Left lung (tissue), 10 donors: ENCODE results near the gene RNF32. TPM values are rescaled to one million over a fixed set of nuclear protein-coding genes. Genes with fewer than 3 reads are reported as not detected.
"Not testable (repeated sequence)": the region's sequence is repeated elsewhere in the genome, so short reads cannot be mapped to it uniquely, and the experiment has no call there.

Source experiments
- ATAC-seq: fragments of 200-7000 bp; cut with Tn5 transposase; one replicate; pipeline ENCODE4 v1.9.1; 2020; ENCODE audit warnings: moderate library complexity
- DNase-seq, 4 donors: peaks; one replicate each; pipeline ENCODE4 v3.0.0-alpha.2; 2013 to 2020
- H3K27ac ChIP-seq, 2 donors: fragments of 200-600 bp; sonication (generic) in 1 of 2; one replicate each; pipeline versions ENCODE4 v1.5.0 to v1.8.0; 2020 to 2021
- H3K27me3 ChIP-seq, 2 donors: fragments of 200-600 bp; sonication (generic) in 1 of 2; one replicate each; pipeline versions ENCODE4 v1.5.0 to v1.8.0; 2020 to 2021
- H3K36me3 ChIP-seq, 2 donors: fragments of 200-600 bp; sonication (generic) in 1 of 2; one replicate each; pipeline versions ENCODE4 v1.5.0 to v1.8.0; 2020 to 2021
- H3K4me1 ChIP-seq, 2 donors: fragments of 200-600 bp; one replicate each; pipeline ENCODE4 v1.8.0; 2021
- H3K4me3 ChIP-seq, 2 donors: fragments of 200-600 bp; sonication (generic) in 1 of 2; one replicate each; pipeline versions ENCODE4 v1.5.0 to v1.8.0; 2020 to 2021; ENCODE audit warnings: mild to moderate bottlenecking in 1 of 2
- H3K9me3 ChIP-seq, 2 donors: fragments of 200-600 bp; sonication (generic) in 1 of 2; one replicate each; pipeline versions ENCODE4 v1.5.0 to v1.8.0; 2020 to 2021
- CTCF ChIP-seq, 2 donors: fragments of 200-600 bp; sonication (generic) in 1 of 2; IDR thresholded peaks; one replicate each; pipeline versions ENCODE4 v1.5.0 to v1.8.0; 2021; ENCODE audit warnings: antibody characterized with exemption in 2 of 2
- intact Hi-C, 2 donors: fragments of 100-400 bp; cut with DNase I; formaldehyde crosslinking; loops; one replicate each; pipeline versions ENCODE4 v1.11.2 to v1.14.2; 2022
- polyA plus RNA-seq, 6 donors: library from polyadenylated mRNA; unstranded; fragments of 120-200 nt; gene quantifications; one replicate each; pipeline ENCODE4 v1.2.1, GENCODE V29; 2013; ENCODE audit not compliant: insufficient read length in 6 of 6
- total RNA-seq, 2 donors: library from RNA; stranded (reverse); fragmentation: NEBNext Ultra II Directional; extraction: Animal tissue kit (Norgen Biotek cat#: 25700); gene quantifications; one replicate each; pipeline ENCODE4 v1.2.1, GENCODE V29; 2021
- donor health status: DM: no; HTN: yes; CAD: no.
- donor health status: DM: no; HTN: no; CAD: no.

RNF32 gene
- total and polyA plus RNA-seq, 8 donors, result 0.85 to 7.3 (median 5.1) TPM

DNA sequence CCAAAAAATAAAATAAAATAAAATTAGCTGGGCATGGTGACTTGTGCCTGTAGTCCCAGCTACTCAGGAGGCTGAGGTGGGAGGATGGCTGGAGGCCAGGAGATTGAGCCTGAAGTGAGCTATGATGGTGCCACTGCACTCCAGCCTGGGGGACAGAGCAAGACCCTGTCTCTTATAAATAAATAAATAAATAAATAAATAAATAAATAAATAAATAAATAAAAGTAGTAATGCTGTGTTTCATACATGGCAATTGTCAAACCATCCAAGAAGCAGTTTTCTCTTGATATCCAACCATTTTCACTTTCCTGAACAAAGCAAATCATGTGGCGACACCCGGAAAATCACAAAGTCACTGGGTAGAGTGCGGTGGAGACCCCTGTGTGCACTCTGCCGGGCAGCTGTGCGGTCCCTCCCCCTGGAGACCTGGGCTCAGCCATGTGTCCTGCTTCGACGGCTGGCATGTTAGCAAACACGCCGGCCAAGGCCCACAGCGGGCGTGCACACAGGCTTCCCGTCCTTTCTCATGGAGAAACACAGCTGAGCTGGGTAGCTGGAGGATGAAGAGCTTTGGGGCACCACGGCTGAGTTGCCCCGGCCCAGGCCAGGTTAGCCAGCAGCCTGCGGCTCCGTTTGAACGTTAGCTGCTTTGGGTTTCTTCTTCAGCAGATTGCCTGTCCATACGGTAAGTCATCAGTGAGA is 22.3 kb upstream of the RNF32 start:
- Histone ChIP-seq H3K4me3 (no peak overlapping the region), H3K36me3 (no peaks in the 10 kb centered on the region), H3K27me3 (peaks cover 0 to 33% of the 10 kb centered on the region in 2 donors), H3K4me1 (no peaks in the 10 kb centered on the region), H3K27ac (no peak overlapping the region), H3K9me3 (no peaks in the 10 kb centered on the region)
- no peak for TF ChIP-seq CTCF (IDR thresholded peaks at IDR 0.05)
- no peak for DNase-seq
- no peak for ATAC-seq
- intact Hi-C loops, result no loop called here

- Histone ChIP-seq H3K9me3 (no peaks in the 10 kb centered on the region), H3K4me1 (no peaks in the 10 kb centered on the region), H3K27ac (no peak overlapping the region), H3K27me3 (peaks cover 0 to 33% of the 10 kb centered on the region in 2 donors), H3K36me3 (no peaks in the 10 kb centered on the region), H3K4me3 (no peak overlapping the region)
- DNase-seq (no peak), ATAC-seq (no peak)
- TF ChIP-seq CTCF (IDR thresholded peaks at IDR 0.05), result no peak
- intact Hi-C loops, result no loop called here
These were observed 21.7 kb upstream of the RNF32 start for GRCh38 chr7:156618780-156619367.

DNA sequence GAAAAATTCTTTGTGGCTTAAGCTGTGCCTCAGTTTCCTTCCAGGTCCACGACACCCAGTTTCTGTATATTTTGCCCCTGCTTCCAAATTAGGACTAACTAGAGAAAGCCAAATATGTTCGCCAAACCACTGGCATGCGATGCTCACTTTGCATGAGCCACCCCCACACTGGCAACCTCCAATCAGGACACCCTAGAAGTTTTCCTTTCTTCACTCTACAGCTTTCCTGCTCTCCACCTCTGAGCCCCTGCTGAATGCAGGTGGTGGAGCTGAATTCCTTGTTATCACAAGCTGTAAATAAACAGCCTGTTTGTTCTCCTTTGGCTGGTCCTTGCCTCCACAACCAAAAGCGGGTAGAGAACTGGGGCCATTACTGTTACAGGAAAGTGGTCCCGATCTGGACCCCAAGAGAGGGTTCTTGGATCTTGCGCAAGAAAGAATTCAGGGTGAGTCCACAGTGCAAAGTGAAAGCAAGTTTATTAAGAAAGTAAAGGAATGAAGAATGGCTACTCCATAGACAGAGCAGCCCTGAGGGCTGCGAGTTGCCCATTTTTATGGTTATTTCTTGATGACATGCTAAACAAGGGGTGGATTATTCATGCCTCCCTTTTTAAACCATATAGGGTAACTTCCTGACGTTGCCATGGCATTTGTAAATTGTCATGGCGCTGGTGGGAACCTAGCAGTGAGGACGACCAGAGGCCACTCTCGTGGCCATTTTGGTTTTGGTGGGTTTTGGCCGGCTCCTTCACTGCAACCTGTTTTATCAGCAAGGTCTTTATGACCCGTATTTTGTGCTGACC is 20.9 kb upstream of the RNF32 start:
- H3K27me3 ChIP-seq, result peaks cover 0 to 33% of the 10 kb centered on the region in 2 donors
- H3K4me1 ChIP-seq, ATAC-seq, DNase-seq, H3K9me3 ChIP-seq, H3K4me3 ChIP-seq, H3K36me3 ChIP-seq, H3K27ac ChIP-seq, intact Hi-C loops: not testable (repeated sequence)

DNA sequence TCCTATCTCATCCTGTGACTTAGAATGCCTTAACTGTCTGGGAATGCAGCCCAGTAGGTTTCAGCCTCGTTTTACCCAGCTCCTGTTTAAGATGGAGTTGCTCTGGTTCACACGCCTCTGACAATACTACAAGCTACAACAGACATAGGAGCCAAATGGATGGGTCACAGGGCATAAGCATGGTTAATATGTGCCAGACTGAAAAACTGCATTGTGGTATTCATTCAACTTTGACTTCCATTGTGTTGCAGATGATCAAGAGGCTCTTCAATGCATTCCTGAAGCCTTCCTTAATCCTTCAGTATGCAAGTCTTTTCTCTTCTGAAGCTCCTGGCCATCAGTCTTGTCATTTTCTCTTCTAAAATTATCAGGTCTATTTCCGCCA is 20.3 kb upstream of the RNF32 start:
- Histone ChIP-seq H3K27ac (no peak overlapping the region), H3K27me3 (peaks cover 0 to 31% of the 10 kb centered on the region in 2 donors), H3K4me3 (no peak overlapping the region), H3K36me3 (no peaks in the 10 kb centered on the region), H3K4me1 (no peaks in the 10 kb centered on the region), H3K9me3 (no peaks in the 10 kb centered on the region)
- TF ChIP-seq CTCF (IDR thresholded peaks at IDR 0.05), result no peak
- DNase-seq (no peak), ATAC-seq (no peak)
- intact Hi-C loops, result no loop called here

GRCh38 chr7:156621652-156622051 is 18.9 kb upstream of the RNF32 start:
- peaks cover 0 to 19% of the 10 kb centered on the region in 2 donors for H3K27me3 ChIP-seq
- H3K4me3 ChIP-seq, result no peak overlapping the region
- no peaks in the 10 kb centered on the region for H3K4me1 ChIP-seq
- TF ChIP-seq CTCF (IDR thresholded peaks at IDR 0.05), result no peak
- ATAC-seq (no peak), DNase-seq (no peak)
- H3K36me3 ChIP-seq, result no peaks in the 10 kb centered on the region
- H3K27ac ChIP-seq, result no peak overlapping the region
- intact Hi-C loops, result no loop called here
- no peaks in the 10 kb centered on the region for H3K9me3 ChIP-seq
